SU-DHL-6 (cell line): ENCODE results near the gene THSD7A.

Experiments
- H2AFZ ChIP-seq: fragments of 200-600 bp; sonication (generic); 2 replicates; pipeline ENCODE4 v1.6.1; 2014; ENCODE audit warnings: low read depth, mild to moderate bottlenecking, moderate library complexity, mixed read lengths, antibody characterized with exemption, low read length; ENCODE audit not compliant: severe bottlenecking
- H3F3A ChIP-seq: fragments of 200-600 bp; shearing (Covaris generic); 2 replicates; pipeline ENCODE4 v1.6.0; 2016; ENCODE audit warnings: antibody characterized with exemption, mild to moderate bottlenecking; ENCODE audit not compliant: insufficient read depth
- H3K27ac ChIP-seq: fragments of 200-600 bp; sonication (generic); 2 replicates; pipeline ENCODE4 v1.5.1; 2016; ENCODE audit warnings: low read depth, mild to moderate bottlenecking, low read length, moderate library complexity, mixed read lengths
- H3K27me3 ChIP-seq: fragments of 200-600 bp; sonication (generic), shearing (Covaris generic); 2 replicates; pipeline ENCODE4 v1.6.0; 2014; ENCODE audit warnings: mild to moderate bottlenecking, low read length
- H3K36me3 ChIP-seq: fragments of 200-600 bp; sonication (generic); 2 replicates; pipeline ENCODE4 v1.6.1; 2014; ENCODE audit warnings: mild to moderate bottlenecking, low read length, mixed read lengths
- H3K4me2 ChIP-seq: fragments of 300-600, 200-600 bp; shearing (Covaris generic), sonication (generic); 2 replicates; pipeline ENCODE4 v1.6.0; 2014; ENCODE audit warnings: low read length, low read depth, mild to moderate bottlenecking; ENCODE audit not compliant: poor library complexity, severe bottlenecking
- H3K4me3 ChIP-seq: fragments of 200-600 bp; sonication (generic); 2 replicates; pipeline ENCODE4 v1.5.1; 2014; ENCODE audit warnings: antibody characterized with exemption, low read length, mild to moderate bottlenecking, mixed read lengths; ENCODE audit not compliant: insufficient read depth, poor library complexity, severe bottlenecking
- H3K79me2 ChIP-seq: fragments of 200-600 bp; sonication (generic); 2 replicates; pipeline ENCODE4 v1.6.1; 2014; ENCODE audit warnings: mild to moderate bottlenecking, low read length, moderate library complexity; ENCODE audit not compliant: insufficient read depth
- H3K9ac ChIP-seq: fragments of 200-600 bp; sonication (generic); 2 replicates; pipeline ENCODE4 v1.7.0; 2014; ENCODE audit warnings: mild to moderate bottlenecking, low read length
- H3K9me2 ChIP-seq: fragments of 200-600 bp; sonication (generic); replicated peaks from 2 replicates; pipeline ENCODE4 v1.6.1; 2014; ENCODE audit warnings: low read length; ENCODE audit not compliant: insufficient read depth
- H3K9me3 ChIP-seq: fragments of 200-600 bp; sonication (generic); 2 replicates; pipeline ENCODE4 v1.6.1; 2014; ENCODE audit warnings: low read length, mixed read lengths; ENCODE audit not compliant: insufficient read depth
- H4K20me1 ChIP-seq: fragments of 200-600 bp; sonication (generic); 2 replicates; pipeline ENCODE4 v1.6.1; 2014; ENCODE audit warnings: low read depth, mild to moderate bottlenecking, antibody characterized with exemption, low read length, moderate library complexity, mixed read lengths
- EZH2phosphoT487 ChIP-seq: fragments of 200-600 bp; sonication (generic), shearing (Covaris generic); conservative IDR thresholded peaks from 2 replicates; pipeline ENCODE4 v1.6.1; 2018; ENCODE audit warnings: mild to moderate bottlenecking, antibody characterized with exemption, low read length, moderate library complexity, mixed read lengths
- TF ChIP-seq, protein P1 (sequence below): fragments of 200-600 bp; sonication (generic); IDR thresholded peaks from one replicate; pipeline ENCODE4 v1.5.1; 2017; ENCODE audit warnings: antibody characterized with exemption, mild to moderate bottlenecking, low read length, moderate library complexity; ENCODE audit not compliant: insufficient read depth, poor library complexity, severe bottlenecking

Gene THSD7A

DNA sequence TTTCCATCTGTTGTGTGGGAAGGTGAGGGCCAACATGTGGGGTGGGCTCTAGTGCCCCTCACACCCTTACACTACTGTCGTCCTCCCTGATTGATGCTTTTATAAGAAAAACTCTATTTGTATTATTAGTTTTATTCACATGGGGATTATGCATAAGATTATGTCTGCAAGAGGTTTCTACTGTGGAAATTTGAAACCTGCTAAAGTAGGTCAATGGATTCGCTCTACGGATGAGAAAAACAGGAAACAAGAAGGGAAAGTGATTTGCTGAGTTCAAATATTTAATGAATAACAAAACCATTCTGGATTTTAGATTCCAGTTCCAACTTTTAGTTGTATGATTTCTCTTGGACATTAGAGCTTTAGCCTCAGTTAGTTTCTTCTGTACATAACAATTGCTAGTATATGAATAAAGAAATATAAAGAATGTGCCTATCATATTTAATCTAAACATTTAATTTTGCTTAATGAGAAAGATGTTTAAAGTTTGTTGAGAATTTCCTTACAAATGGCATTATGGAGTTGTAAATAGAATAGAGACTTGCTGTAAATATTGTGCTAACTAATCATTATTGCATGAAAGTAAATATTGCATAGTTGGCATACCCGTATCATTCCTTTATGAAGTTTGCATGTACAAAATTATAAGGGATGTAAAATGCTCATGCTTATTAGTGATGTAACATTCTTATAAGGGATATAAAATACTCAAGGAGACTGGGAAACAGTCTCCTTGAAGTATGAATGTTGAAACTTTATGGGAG lies 193.8 kb downstream of the THSD7A start:
- H2AFZ ChIP-seq = no peak overlapping the region
- no peak overlapping the region for H3K4me2 ChIP-seq
- H3K4me3 ChIP-seq = no peak overlapping the region
- no peak overlapping the region for H3K27ac ChIP-seq
- TF ChIP-seq, protein P1, sequence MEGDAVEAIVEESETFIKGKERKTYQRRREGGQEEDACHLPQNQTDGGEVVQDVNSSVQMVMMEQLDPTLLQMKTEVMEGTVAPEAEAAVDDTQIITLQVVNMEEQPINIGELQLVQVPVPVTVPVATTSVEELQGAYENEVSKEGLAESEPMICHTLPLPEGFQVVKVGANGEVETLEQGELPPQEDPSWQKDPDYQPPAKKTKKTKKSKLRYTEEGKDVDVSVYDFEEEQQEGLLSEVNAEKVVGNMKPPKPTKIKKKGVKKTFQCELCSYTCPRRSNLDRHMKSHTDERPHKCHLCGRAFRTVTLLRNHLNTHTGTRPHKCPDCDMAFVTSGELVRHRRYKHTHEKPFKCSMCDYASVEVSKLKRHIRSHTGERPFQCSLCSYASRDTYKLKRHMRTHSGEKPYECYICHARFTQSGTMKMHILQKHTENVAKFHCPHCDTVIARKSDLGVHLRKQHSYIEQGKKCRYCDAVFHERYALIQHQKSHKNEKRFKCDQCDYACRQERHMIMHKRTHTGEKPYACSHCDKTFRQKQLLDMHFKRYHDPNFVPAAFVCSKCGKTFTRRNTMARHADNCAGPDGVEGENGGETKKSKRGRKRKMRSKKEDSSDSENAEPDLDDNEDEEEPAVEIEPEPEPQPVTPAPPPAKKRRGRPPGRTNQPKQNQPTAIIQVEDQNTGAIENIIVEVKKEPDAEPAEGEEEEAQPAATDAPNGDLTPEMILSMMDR = no peak
- TF ChIP-seq EZH2phosphoT487 = no peak
- H3K27me3 ChIP-seq = no peaks in the 10 kb centered on the region
- no peak overlapping the region for H3K9ac ChIP-seq
- no peaks in the 10 kb centered on the region for H3F3A ChIP-seq
- no peaks in the 10 kb centered on the region for H3K79me2 ChIP-seq
- H3K9me2 ChIP-seq = no peaks in the 10 kb centered on the region
- H4K20me1 ChIP-seq = no peaks in the 10 kb centered on the region
- no peaks in the 10 kb centered on the region for H3K9me3 ChIP-seq
- no peaks in the 10 kb centered on the region for H3K36me3 ChIP-seq

DNA sequence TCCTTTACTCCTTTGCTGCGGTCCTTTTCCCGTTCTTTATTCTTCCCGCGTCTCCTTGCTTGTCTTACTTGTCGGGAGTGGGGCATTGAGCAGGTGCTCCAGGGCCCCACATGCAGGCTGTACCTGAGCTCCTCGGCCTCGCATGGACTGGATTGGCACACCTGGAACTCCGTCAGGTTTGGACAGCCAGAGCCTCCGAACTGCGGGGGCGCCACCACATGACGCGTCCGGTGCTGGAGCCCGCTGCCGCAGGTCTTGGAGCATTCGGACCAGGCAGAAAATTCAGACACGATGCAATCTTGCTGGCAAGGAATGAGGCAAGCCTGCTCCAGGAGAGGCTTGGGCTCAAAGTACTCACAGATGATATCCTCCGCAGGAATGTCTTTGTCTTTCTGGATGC lies 195.7 kb downstream of the THSD7A start:
- TF ChIP-seq EZH2phosphoT487 = no peak
- TF ChIP-seq, protein P1 = no peak
- no peaks in the 10 kb centered on the region for H3K9me2 ChIP-seq
- no peak overlapping the region for H2AFZ ChIP-seq

DNA sequence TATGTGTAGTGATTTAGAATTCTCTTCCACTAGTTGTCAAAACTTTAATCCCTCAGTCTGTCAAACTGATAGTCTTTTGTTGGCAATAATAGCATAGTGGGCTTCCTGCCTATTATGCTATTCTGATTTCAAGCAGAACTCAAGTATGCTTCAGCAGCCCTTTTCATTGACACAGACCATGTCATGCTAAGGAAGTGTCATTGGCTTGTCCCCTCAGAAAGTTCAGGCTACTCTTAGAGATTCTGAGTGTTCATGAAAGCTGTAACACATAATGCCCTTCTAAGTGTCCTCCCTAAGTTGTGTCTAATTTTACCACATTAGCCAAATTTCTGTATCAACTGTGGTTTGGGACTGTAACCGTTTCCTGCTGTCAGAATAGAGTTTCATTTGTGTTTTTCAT lies 198.7 kb downstream of the THSD7A start:
- H3F3A ChIP-seq = no peaks in the 10 kb centered on the region
- no peak overlapping the region for H2AFZ ChIP-seq
- no peaks in the 10 kb centered on the region for H3K79me2 ChIP-seq
- no peaks in the 10 kb centered on the region for H3K36me3 ChIP-seq
- no peaks in the 10 kb centered on the region for H4K20me1 ChIP-seq
- H3K27me3 ChIP-seq = no peaks in the 10 kb centered on the region
- no peaks in the 10 kb centered on the region for H3K9me2 ChIP-seq
- H3K9me3 ChIP-seq = no peaks in the 10 kb centered on the region
- TF ChIP-seq, protein P1 = no peak
- no peak for TF ChIP-seq EZH2phosphoT487
- H3K4me3 ChIP-seq = no peak overlapping the region
- no peak overlapping the region for H3K27ac ChIP-seq
- no peak overlapping the region for H3K4me2 ChIP-seq
- H3K9ac ChIP-seq = no peak overlapping the region

More for the DNA sequence above, 195.7 kb downstream of the THSD7A start:
- no peaks in the 10 kb centered on the region for H3K36me3 ChIP-seq
- no peak overlapping the region for H3K4me2 ChIP-seq
- no peak overlapping the region for H3K27ac ChIP-seq
- H3K9ac ChIP-seq = no peak overlapping the region
- no peak overlapping the region for H3K4me3 ChIP-seq
- no peaks in the 10 kb centered on the region for H3K79me2 ChIP-seq
- H4K20me1 ChIP-seq = no peaks in the 10 kb centered on the region
- no peaks in the 10 kb centered on the region for H3K27me3 ChIP-seq
- no peaks in the 10 kb centered on the region for H3F3A ChIP-seq
- no peaks in the 10 kb centered on the region for H3K9me3 ChIP-seq
